ENCODE measurements around the gene PIAS1.

DNA sequence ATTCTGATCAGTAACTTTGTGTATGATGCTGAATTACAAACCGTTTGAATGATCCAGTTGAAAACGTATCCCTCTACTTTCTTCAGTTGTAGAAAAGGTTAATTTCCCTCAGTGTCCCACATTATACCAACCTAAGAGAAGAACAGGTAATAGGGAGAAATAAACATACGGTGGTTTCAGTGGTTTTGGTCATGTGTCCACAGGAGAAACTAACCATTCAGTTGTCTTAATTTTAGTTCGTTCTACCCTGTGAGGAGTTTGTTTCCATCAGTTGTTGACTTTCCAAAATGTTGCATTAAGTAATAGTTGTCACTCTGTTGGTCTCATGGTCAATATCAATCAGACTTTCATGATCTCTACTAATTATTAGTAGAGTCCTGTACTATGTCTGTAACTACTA is 135.9 kb downstream of the PIAS1 start:
- TF ChIP-seq, protein P1, sequence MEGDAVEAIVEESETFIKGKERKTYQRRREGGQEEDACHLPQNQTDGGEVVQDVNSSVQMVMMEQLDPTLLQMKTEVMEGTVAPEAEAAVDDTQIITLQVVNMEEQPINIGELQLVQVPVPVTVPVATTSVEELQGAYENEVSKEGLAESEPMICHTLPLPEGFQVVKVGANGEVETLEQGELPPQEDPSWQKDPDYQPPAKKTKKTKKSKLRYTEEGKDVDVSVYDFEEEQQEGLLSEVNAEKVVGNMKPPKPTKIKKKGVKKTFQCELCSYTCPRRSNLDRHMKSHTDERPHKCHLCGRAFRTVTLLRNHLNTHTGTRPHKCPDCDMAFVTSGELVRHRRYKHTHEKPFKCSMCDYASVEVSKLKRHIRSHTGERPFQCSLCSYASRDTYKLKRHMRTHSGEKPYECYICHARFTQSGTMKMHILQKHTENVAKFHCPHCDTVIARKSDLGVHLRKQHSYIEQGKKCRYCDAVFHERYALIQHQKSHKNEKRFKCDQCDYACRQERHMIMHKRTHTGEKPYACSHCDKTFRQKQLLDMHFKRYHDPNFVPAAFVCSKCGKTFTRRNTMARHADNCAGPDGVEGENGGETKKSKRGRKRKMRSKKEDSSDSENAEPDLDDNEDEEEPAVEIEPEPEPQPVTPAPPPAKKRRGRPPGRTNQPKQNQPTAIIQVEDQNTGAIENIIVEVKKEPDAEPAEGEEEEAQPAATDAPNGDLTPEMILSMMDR (IDR thresholded peaks at IDR 0.05), result no peak
- TF ChIP-seq PRDM15 (CRISPR knock-in tag; IDR thresholded peaks at IDR 0.05), result no peak

Data from WTC11 (cell line).